ENCODE results near the gene ZSWIM1.
"Not testable (repeated sequence)": the region's sequence is repeated elsewhere in the genome, so short reads cannot be mapped to it uniquely, and the experiment has no call there.

- peak in 1 of 6 experiments; percentile 2 for TF ChIP-seq CTCF (IDR thresholded peaks at IDR 0.05)
- not testable (repeated sequence) for TF ChIP-seq POLR2A (IDR thresholded peaks at IDR 0.05)
These were observed 6.9 kb upstream of the ZSWIM1 start for GRCh38 chr20:45874104-45874481.

Measured in esophagus squamous epithelium (tissue), 4 donors.